SK-MEL-5 (cell line): Measurements from ENCODE around the gene CACHD1. TPM values are rescaled to one million over a fixed set of nuclear protein-coding genes. Genes with fewer than 3 reads are reported as not detected.
"Not testable (repeated sequence)": the region's sequence is repeated elsewhere in the genome, so short reads cannot be mapped to it uniquely, and the experiment has no call there.

ENCODE experiments used
- DNase-seq: peaks from one replicate; pipeline ENCODE4 v3.0.0-alpha.2; 2016; ENCODE audit warnings: low read depth, low spot score
- in situ Hi-C: cut with HindIII; loops from 2 replicates; pipeline ENCODE4 v1.10.0; 2016; ENCODE audit warnings: low sequenced_read_pairs, high pct_unique_total_duplicates, low pct_unique_long_range_greater_than_20kb
- small RNA-seq, 2 experiments: library from RNA; depleted of rRNA; stranded (forward); fragments of <200 nt; gene quantifications; one replicate each; pipeline ENCODE3, GENCODE V24; 2014
- total RNA-seq: library from RNA; depleted of rRNA; stranded (reverse); fragments of >200 nt; shearing (Covaris generic); gene quantifications from 2 replicates; pipeline ENCODE4 v1.2.3, GENCODE V29; 2014

CACHD1 gene
- total RNA-seq, 1 experiment from 2014 or later, result 6.9 TPM

GRCh38 chr1:64721576-64722145 is 251.7 kb downstream of the CACHD1 start:
- in situ Hi-C loops, result loop anchor here (25.0 kb wide), 1 partner anchor 91 kb away; no protein-coding TSS in a partner anchor

DNA sequence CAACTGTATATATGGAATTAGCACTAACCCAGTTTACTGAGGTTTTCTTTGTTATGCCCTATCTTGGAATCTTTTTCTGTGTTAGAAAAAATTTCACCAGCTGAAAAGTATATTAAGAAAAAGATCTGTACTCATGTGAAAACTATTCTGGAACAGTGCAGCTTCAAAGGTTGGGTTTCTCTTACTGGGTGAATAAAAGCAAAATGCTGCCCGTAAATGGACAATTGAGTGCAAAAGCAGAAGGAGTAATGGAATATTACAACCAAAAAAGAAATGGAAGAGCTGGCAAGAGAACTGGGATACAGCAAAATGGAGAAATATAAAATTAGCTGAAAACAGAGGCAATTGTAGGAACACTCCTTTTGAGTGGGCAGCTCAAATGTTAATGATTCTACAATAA is 257.9 kb downstream of the CACHD1 start:
- in situ Hi-C loops, result no loop called here
- DNase-seq, result no peak

More at GRCh38 chr1:64721576-64722145, 251.7 kb downstream of the CACHD1 start:
- no peak for DNase-seq

DNA sequence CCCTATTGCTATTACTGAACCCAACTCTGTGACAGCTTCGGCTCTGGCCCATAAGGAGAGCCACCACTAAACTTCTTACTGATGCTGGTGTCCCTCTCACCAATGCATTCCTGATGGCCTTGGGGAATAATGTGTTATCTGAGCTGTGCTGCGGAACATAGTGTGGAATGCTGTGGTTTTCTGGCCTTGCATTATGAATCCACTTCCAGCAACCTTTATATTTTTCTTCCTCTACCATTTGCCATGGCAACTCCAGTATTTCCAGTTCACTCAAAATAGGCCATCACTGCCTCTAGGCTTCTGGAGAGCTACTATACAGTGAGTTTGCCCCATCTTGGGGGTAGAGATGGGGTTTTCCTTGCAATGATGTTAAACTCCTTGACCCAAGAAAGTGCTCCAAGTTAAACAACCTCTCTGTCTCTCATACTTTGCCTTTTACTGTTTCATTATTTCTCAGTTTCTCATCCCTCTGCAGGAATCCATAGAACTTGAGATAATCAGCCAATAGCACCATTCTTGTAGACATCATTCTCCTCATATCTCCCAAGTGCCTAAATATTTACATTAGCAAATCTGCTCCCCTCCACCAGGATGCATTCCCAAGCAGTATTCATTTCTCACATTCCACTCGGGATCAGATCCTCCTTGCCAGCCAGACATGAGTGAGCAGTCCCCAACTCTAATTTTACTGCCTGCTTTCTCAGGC is 263.8 kb downstream of the CACHD1 start:
- in situ Hi-C loops, result no loop called here
- no peak for DNase-seq

DNA sequence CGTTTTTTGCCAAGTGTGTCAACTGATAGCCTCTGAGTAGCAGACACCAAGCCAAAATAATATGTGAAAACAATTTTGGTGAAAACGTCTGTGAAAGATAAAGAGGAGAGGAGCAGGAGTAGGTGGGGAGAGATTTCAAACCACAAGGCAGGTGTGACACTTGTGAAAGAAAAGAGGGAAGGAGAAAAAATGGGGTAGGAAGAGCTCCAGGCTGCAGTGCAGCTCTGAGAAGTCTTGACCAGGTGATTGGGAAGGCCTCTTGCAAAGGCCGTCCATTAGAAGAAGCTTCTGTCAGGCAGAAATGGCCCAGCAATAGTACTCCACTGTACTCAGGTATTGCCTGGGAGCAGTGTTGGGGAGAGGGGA is 264.3 kb downstream of the CACHD1 start:
- in situ Hi-C loops, result no loop called here

GRCh38 chr1:64740687-64741086 is 270.8 kb downstream of the CACHD1 start:
- DNase-seq, in situ Hi-C loops: not testable (repeated sequence)

More for the DNA sequence above, 264.3 kb downstream of the CACHD1 start:
- no peak for DNase-seq

Small RNAs within 50 kb of the gene (small RNA-seq; reads per million reads assigned to genes)
- gene MIR4794, result 0 to 0.05 reads per million in 2 experiments
